ENCODE results near the gene RNASE8.

Gene RNASE8

GRCh38 chr14:21088687-21089086, 31.1 kb downstream of the RNASE8 start:
- H3K4me2 ChIP-seq (ENCODE audit: low read length), result no peak overlapping the region
- H3K4me1 ChIP-seq (ENCODE audit: control insufficient read depth, low read length), result peaks cover 13% of the 10 kb centered on the region
- no peaks in the 10 kb centered on the region for H3K9me2 ChIP-seq (replicated peaks; ENCODE audit: control insufficient read depth, low read length)
- no peak overlapping the region for H3K4me3 ChIP-seq (ENCODE audit: low read length)
- no peaks in the 10 kb centered on the region for H3K9me3 ChIP-seq (ENCODE audit: control insufficient read depth, insufficient read depth, low read length)
- no peaks in the 10 kb centered on the region for H3K27me3 ChIP-seq (ENCODE audit: control insufficient read depth, low read length)
- no peaks in the 10 kb centered on the region for H3F3A ChIP-seq (ENCODE audit: control insufficient read depth, insufficient read depth)
- peaks cover 3% of the 10 kb centered on the region; the same call in 1 of the 2 replicates for H3K36me3 ChIP-seq (ENCODE audit: control insufficient read depth, low read length)
- peaks cover 9% of the 10 kb centered on the region for H4K20me1 ChIP-seq (ENCODE audit: control insufficient read depth, insufficient read depth, low read depth, low read length)
- TF ChIP-seq CTCF (IDR thresholded peaks at IDR 0.05; ENCODE audit: low read depth, low read length, poor library complexity, severe bottlenecking) (no peak), EZH2phosphoT487 (IDR thresholded peaks at IDR 0.05; ENCODE audit: borderline replicate concordance, low read length) (no peak)
- no peaks in the 10 kb centered on the region for H3K79me2 ChIP-seq (ENCODE audit: control insufficient read depth, low read length)
- H3K27ac ChIP-seq (ENCODE audit: low read depth, low read length), result no peak overlapping the region

- H3K4me3 ChIP-seq (ENCODE audit: low read length), result no peak overlapping the region
- TF ChIP-seq EZH2phosphoT487 (IDR thresholded peaks at IDR 0.05; ENCODE audit: borderline replicate concordance, low read length) (no peak), CTCF (IDR thresholded peaks at IDR 0.05; ENCODE audit: low read depth, low read length, poor library complexity, severe bottlenecking) (no peak)
- peaks cover 3% of the 10 kb centered on the region; the same call in 1 of the 2 replicates for H3K36me3 ChIP-seq (ENCODE audit: control insufficient read depth, low read length)
- H3K9me2 ChIP-seq (replicated peaks; ENCODE audit: control insufficient read depth, low read length), result no peaks in the 10 kb centered on the region
- no peak overlapping the region for H3K27ac ChIP-seq (ENCODE audit: low read depth, low read length)
- no peaks in the 10 kb centered on the region for H3K79me2 ChIP-seq (ENCODE audit: control insufficient read depth, low read length)
- H3K9me3 ChIP-seq (ENCODE audit: control insufficient read depth, insufficient read depth, low read length), result no peaks in the 10 kb centered on the region
- peaks cover 19% of the 10 kb centered on the region for H3K4me1 ChIP-seq (ENCODE audit: control insufficient read depth, low read length)
- peaks cover 9% of the 10 kb centered on the region for H4K20me1 ChIP-seq (ENCODE audit: control insufficient read depth, insufficient read depth, low read depth, low read length)
- H3F3A ChIP-seq (ENCODE audit: control insufficient read depth, insufficient read depth), result no peaks in the 10 kb centered on the region
- H3K27me3 ChIP-seq (ENCODE audit: control insufficient read depth, low read length), result no peaks in the 10 kb centered on the region
- no peak overlapping the region for H3K4me2 ChIP-seq (ENCODE audit: low read length)
Measured at GRCh38 chr14:21089271-21089670, 31.6 kb downstream of the RNASE8 start.

GRCh38 chr14:21089877-21090193, 32.2 kb downstream of the RNASE8 start:
- H3K4me3 ChIP-seq (ENCODE audit: low read length), result no peak overlapping the region
- no peak overlapping the region for H3K4me2 ChIP-seq (ENCODE audit: low read length)
- no peaks in the 10 kb centered on the region for H3F3A ChIP-seq (ENCODE audit: control insufficient read depth, insufficient read depth)
- H3K9me2 ChIP-seq (replicated peaks; ENCODE audit: control insufficient read depth, low read length), result no peaks in the 10 kb centered on the region
- no peak for TF ChIP-seq CTCF (IDR thresholded peaks at IDR 0.05; ENCODE audit: low read depth, low read length, poor library complexity, severe bottlenecking)
- no peak overlapping the region for H3K27ac ChIP-seq (ENCODE audit: low read depth, low read length)
- no peaks in the 10 kb centered on the region for H3K79me2 ChIP-seq (ENCODE audit: control insufficient read depth, low read length)
- H3K4me1 ChIP-seq (ENCODE audit: control insufficient read depth, low read length), result peaks cover 20% of the 10 kb centered on the region
- H3K27me3 ChIP-seq (ENCODE audit: control insufficient read depth, low read length), result no peaks in the 10 kb centered on the region
- H3K36me3 ChIP-seq (ENCODE audit: control insufficient read depth, low read length), result peaks cover 3% of the 10 kb centered on the region; the same call in 1 of the 2 replicates
- peaks cover 9% of the 10 kb centered on the region for H4K20me1 ChIP-seq (ENCODE audit: control insufficient read depth, insufficient read depth, low read depth, low read length)
- H3K9me3 ChIP-seq (ENCODE audit: control insufficient read depth, insufficient read depth, low read length), result no peaks in the 10 kb centered on the region

Measured in DOHH2 (cell line).